Measurements from ENCODE around the gene CATSPER3. TPM values are rescaled to one million over a fixed set of nuclear protein-coding genes. Genes with fewer than 3 reads are reported as not detected.

CATSPER3 gene
- total RNA-seq, 1 experiment from 2014 or later, result 1.7 TPM

DNA sequence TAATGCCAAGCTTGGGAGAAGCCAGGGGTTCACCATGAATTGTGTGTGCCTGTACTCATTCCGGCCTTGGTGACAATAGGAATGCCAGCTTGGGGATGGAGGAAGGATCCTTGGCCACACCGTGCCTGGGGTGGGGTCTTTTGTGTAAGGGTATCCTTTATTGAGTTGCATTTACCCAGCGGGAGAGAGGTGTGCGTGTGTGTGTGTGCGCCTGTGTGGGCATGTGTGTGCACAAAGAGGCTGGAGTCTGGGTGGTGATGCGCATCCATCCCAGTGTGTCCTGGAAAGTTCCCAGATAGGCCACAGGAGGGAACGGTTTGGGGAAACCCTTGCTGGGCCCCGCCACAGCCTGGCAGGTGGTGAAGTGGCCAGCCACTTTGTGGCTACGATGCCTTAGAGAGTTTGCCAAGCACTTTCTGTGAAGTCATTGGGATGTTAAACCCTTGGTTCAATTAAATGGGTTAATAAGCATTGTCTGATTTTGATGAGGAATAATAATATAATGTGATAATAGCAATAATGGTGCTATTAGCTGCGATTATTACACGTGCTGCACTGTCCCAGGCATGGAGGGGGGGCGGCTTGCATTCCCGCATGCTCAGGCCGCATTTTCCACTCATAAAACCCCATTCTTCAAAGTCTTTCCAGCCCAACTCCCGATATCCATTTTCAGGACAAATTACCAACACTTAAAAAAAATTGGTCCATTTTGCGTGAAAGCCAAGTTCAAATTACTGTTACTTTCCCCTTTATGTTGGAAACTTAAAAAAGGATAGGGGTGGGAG is 52.6 kb downstream of the CATSPER3 start:
- RAD21 ChIA-PET (ENCODE audit: low non-redundant PET in 1 of 2, low total read pairs in 2 of 2, uncharacterized antibody in 2 of 2, unreplicated experiment in 2 of 2), result no interaction called here
- POLR2A ChIA-PET, result no interaction called here
- Histone ChIP-seq H3K4me1 (ENCODE audit: control insufficient read depth in 1 of 2, insufficient read depth in 2 of 2, low read length in 2 of 2) (peaks cover 4 to 7% of the 10 kb centered on the region in 2 experiments; a peak in 3 of 4 replicates), H3K27me3 (ENCODE audit: insufficient read depth, low read length) (no peaks in the 10 kb centered on the region), H2AFZ (ENCODE audit: low read depth, low read length, poor library complexity, severe bottlenecking) (no peak overlapping the region), H3K79me2 (ENCODE audit: insufficient read depth, low read length) (no peaks in the 10 kb centered on the region), H3K9me3 (ENCODE audit: control insufficient read depth in 1 of 2, insufficient read depth in 1 of 2, low read depth in 1 of 2, low read length in 2 of 2) (no peaks in the 10 kb centered on the region), H3K4me2 (ENCODE audit: low read length) (no peak overlapping the region), H3K4me3 (replicated peaks in 1 of 2; ENCODE audit: low read depth in 1 of 2, low read length in 2 of 2) (no peak overlapping the region), H3K36me3 (ENCODE audit: control insufficient read depth in 1 of 2, insufficient read depth in 2 of 2, low read length in 2 of 2) (no peaks in the 10 kb centered on the region), H3K27ac (ENCODE audit: low read depth, low read length) (no peak overlapping the region), H4K20me1 (ENCODE audit: insufficient read depth) (no peaks in the 10 kb centered on the region), H3K9me2 (ENCODE audit: insufficient read depth) (no peaks in the 10 kb centered on the region), H3K9ac (ENCODE audit: low read length) (no peak overlapping the region)
- no TSS peak for BruUV-seq (replicated peaks)
- ATAC-seq, result no peak
- CTCF ChIA-PET, result no interaction called here
- no peak for DNase-seq (ENCODE audit: low read depth, low spot score)
- intact Hi-C loops (cut with micrococcal nuclease), result no loop called here
- no peak for TF ChIP-seq POLR2A (IDR thresholded peaks at IDR 0.05; ENCODE audit: borderline replicate concordance, extremely low read depth, insufficient read depth, insufficient read length)
- no peak for TF ChIP-seq EZH2phosphoT487 (IDR thresholded peaks at IDR 0.05; ENCODE audit: borderline replicate concordance)
- TF ChIP-seq, protein P1, sequence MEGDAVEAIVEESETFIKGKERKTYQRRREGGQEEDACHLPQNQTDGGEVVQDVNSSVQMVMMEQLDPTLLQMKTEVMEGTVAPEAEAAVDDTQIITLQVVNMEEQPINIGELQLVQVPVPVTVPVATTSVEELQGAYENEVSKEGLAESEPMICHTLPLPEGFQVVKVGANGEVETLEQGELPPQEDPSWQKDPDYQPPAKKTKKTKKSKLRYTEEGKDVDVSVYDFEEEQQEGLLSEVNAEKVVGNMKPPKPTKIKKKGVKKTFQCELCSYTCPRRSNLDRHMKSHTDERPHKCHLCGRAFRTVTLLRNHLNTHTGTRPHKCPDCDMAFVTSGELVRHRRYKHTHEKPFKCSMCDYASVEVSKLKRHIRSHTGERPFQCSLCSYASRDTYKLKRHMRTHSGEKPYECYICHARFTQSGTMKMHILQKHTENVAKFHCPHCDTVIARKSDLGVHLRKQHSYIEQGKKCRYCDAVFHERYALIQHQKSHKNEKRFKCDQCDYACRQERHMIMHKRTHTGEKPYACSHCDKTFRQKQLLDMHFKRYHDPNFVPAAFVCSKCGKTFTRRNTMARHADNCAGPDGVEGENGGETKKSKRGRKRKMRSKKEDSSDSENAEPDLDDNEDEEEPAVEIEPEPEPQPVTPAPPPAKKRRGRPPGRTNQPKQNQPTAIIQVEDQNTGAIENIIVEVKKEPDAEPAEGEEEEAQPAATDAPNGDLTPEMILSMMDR (IDR thresholded peaks at IDR 0.05 in 2 of 3, conservative IDR thresholded peaks at IDR 0.05 in 1 of 3; ENCODE audit: borderline replicate concordance in 1 of 3, insufficient read depth in 1 of 3, low read depth in 2 of 3, low read length in 2 of 3), result no peak
- TF ChIP-seq, protein P2, sequence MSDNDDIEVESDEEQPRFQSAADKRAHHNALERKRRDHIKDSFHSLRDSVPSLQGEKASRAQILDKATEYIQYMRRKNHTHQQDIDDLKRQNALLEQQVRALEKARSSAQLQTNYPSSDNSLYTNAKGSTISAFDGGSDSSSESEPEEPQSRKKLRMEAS (IDR thresholded peaks at IDR 0.05), result no peak
- TF ChIP-seq, protein P3, sequence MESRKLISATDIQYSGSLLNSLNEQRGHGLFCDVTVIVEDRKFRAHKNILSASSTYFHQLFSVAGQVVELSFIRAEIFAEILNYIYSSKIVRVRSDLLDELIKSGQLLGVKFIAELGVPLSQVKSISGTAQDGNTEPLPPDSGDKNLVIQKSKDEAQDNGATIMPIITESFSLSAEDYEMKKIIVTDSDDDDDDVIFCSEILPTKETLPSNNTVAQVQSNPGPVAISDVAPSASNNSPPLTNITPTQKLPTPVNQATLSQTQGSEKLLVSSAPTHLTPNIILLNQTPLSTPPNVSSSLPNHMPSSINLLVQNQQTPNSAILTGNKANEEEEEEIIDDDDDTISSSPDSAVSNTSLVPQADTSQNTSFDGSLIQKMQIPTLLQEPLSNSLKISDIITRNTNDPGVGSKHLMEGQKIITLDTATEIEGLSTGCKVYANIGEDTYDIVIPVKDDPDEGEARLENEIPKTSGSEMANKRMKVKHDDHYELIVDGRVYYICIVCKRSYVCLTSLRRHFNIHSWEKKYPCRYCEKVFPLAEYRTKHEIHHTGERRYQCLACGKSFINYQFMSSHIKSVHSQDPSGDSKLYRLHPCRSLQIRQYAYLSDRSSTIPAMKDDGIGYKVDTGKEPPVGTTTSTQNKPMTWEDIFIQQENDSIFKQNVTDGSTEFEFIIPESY (IDR thresholded peaks at IDR 0.05; ENCODE audit: extremely low read depth, insufficient replicate concordance, low read length), result no peak
- no peak for TF ChIP-seq ZNF274 (IDR thresholded peaks at IDR 0.05; ENCODE audit: low read depth, low read length)

Data from HCT116 (cell line).